Endothelial cell of hepatic sinusoid (primary cell): ENCODE results near the gene YAF2.

Experiments used
- in situ Hi-C: cut with HindIII; loops from 2 replicates; pipeline ENCODE4 v1.10.0; 2017; ENCODE audit warnings: low sequenced_read_pairs

Gene YAF2

GRCh38 chr12:42238240-42239140 lies at the start of gene YAF2:
Gene YAF2, minus strand, starts transcription at chr12:42238248. Its CDS starts 68 bp downstream, at chr12:42238180.
- in situ Hi-C loops: no loop called here

- in situ Hi-C loops: no loop called here
Observed at GRCh38 chr12:42286741-42287140, 48.7 kb upstream of the YAF2 start.

- in situ Hi-C loops: no loop called here
Observed at GRCh38 chr12:42285431-42285830, 47.4 kb upstream of the YAF2 start.

- in situ Hi-C loops: no loop called here
Observed at GRCh38 chr12:42284876-42285275, 46.8 kb upstream of the YAF2 start.

- in situ Hi-C loops: no loop called here
Observed at GRCh38 chr12:42284157-42284556, 46.1 kb upstream of the YAF2 start.

- in situ Hi-C loops: no loop called here
Observed at GRCh38 chr12:42283739-42284138, 45.7 kb upstream of the YAF2 start.

- in situ Hi-C loops: no loop called here
Observed at GRCh38 chr12:42282294-42282693, 44.2 kb upstream of the YAF2 start.

GRCh38 chr12:42281844-42282243 lies 43.8 kb upstream of the YAF2 start:
- in situ Hi-C loops: no loop called here

GRCh38 chr12:42281278-42281677 lies 43.2 kb upstream of the YAF2 start:
- in situ Hi-C loops: no loop called here

- in situ Hi-C loops: no loop called here
Observed at GRCh38 chr12:42278128-42278510, 40.1 kb upstream of the YAF2 start.

GRCh38 chr12:42277396-42278127 lies 39.5 kb upstream of the YAF2 start:
- in situ Hi-C loops: no loop called here

- in situ Hi-C loops: no loop called here
Observed at GRCh38 chr12:42275499-42275898, 37.5 kb upstream of the YAF2 start.

- in situ Hi-C loops: no loop called here
Observed at GRCh38 chr12:42273706-42274105, 35.7 kb upstream of the YAF2 start.

GRCh38 chr12:42270596-42270995 lies 32.5 kb upstream of the YAF2 start:
- in situ Hi-C loops: no loop called here

- in situ Hi-C loops: no loop called here
Observed at GRCh38 chr12:42267413-42268190, 29.6 kb upstream of the YAF2 start.

- in situ Hi-C loops: no loop called here
Observed at GRCh38 chr12:42266579-42267230, 28.7 kb upstream of the YAF2 start.

- in situ Hi-C loops: no loop called here
Observed at GRCh38 chr12:42262271-42262670, 24.2 kb upstream of the YAF2 start.

- in situ Hi-C loops: no loop called here
Observed at GRCh38 chr12:42261708-42262107, 23.7 kb upstream of the YAF2 start.

- in situ Hi-C loops: no loop called here
Observed at GRCh38 chr12:42260518-42260917, 22.5 kb upstream of the YAF2 start.

- in situ Hi-C loops: no loop called here
Observed at GRCh38 chr12:42259699-42260098, 21.7 kb upstream of the YAF2 start.

- in situ Hi-C loops: no loop called here
Observed at GRCh38 chr12:42255866-42256261, 17.8 kb upstream of the YAF2 start.
